ENCODE results near the gene ADGRV1.

GRCh38 chr5:91095786-91096385, 537.3 kb downstream of the ADGRV1 start:
- TF ChIP-seq EZH2 (IDR thresholded peaks at IDR 0.05), result no peak
- no peak for TF ChIP-seq POLR2AphosphoS5 (IDR thresholded peaks at IDR 0.05; ENCODE audit: borderline replicate concordance, low read depth, low read length)
- TF ChIP-seq FOXP2 (optimal IDR thresholded peaks at IDR 0.05; ENCODE audit: control extremely low read depth, extremely low read length, insufficient read depth), result no peak

Data from SK-N-MC (cell line).